Lower leg skin (tissue), 3 donors: ENCODE data around the gene RIPPLY3.

Experiments used
- POLR2A ChIP-seq, 2 donors: fragments of 450-650 bp; IDR thresholded peaks; one replicate each; pipeline ENCODE4 v1.6.1; 2016 to 2017; ENCODE audit warnings: antibody characterized with exemption in 2 of 2, mild to moderate bottlenecking in 1 of 2, moderate library complexity in 1 of 2
- TF ChIP-seq, protein P1 (sequence below), 3 donors: fragments of 450-650 bp; IDR thresholded peaks; one replicate each; pipeline ENCODE4 v1.5.1; 2016; ENCODE audit warnings: antibody characterized with exemption in 3 of 3, mild to moderate bottlenecking in 3 of 3, moderate library complexity in 2 of 3

DNA sequence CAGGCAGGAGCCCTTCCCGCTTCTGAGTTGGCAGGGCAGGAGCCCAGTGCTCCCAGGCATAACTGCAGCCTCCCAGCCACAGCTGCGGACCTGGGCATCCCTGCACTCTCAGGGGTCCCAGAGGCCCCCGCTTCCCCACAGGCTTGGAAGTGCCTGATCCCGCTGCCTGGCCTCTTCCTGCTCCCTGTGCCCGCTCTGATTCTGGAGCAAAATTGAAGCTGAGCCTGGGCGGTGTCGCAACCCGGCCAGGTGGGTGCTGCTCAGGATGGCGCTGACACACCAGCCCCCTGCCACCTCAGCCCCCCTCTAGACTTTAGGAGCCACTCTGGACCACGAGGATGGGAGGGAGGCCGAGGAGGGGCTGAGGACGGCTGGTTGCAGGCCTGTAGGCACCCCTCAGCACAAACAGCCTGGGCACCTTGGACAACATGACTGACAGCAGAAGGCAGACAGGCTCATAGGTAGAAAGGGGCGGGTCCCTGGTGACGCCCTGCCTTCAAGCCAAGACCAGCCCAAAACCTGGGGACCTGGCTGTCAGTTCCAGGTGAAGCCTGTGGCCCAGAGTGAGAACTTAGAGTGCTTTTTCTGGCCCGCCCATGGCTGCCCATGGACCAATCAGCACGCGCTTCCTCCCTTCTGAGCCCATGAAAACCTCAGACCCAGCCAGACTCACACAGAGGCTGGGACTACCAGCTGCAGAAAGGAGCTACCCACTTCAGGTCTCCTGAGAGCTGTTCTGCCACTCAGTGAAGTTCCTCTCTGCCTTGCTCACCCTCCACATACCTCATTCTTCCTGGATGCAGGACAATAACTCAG is 47.3 kb upstream of the RIPPLY3 start:
- TF ChIP-seq, protein P1, sequence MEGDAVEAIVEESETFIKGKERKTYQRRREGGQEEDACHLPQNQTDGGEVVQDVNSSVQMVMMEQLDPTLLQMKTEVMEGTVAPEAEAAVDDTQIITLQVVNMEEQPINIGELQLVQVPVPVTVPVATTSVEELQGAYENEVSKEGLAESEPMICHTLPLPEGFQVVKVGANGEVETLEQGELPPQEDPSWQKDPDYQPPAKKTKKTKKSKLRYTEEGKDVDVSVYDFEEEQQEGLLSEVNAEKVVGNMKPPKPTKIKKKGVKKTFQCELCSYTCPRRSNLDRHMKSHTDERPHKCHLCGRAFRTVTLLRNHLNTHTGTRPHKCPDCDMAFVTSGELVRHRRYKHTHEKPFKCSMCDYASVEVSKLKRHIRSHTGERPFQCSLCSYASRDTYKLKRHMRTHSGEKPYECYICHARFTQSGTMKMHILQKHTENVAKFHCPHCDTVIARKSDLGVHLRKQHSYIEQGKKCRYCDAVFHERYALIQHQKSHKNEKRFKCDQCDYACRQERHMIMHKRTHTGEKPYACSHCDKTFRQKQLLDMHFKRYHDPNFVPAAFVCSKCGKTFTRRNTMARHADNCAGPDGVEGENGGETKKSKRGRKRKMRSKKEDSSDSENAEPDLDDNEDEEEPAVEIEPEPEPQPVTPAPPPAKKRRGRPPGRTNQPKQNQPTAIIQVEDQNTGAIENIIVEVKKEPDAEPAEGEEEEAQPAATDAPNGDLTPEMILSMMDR (IDR thresholded peaks at IDR 0.05) = no peak
- no peak for TF ChIP-seq POLR2A (IDR thresholded peaks at IDR 0.05)
